SK-N-MC (cell line): ENCODE measurements around the gene IMMP2L.

Source experiments
- EZH2 ChIP-seq: fragments of 200-600 bp; sonication (generic); IDR thresholded peaks from one replicate; pipeline ENCODE4 v1.6.1; 2017; ENCODE audit warnings: antibody characterized with exemption
- FOXP2 ChIP-seq: optimal IDR thresholded peaks from 2 replicates; pipeline ENCODE3; 2011; ENCODE audit warnings: mild to moderate bottlenecking, moderate library complexity; ENCODE audit not compliant: insufficient read depth; ENCODE audit errors: extremely low read length, control extremely low read depth
- POLR2AphosphoS5 ChIP-seq: IDR thresholded peaks from 2 replicates; pipeline ENCODE4 v1.6.1; 2012; ENCODE audit warnings: mild to moderate bottlenecking, low read depth, low read length, borderline replicate concordance

DNA sequence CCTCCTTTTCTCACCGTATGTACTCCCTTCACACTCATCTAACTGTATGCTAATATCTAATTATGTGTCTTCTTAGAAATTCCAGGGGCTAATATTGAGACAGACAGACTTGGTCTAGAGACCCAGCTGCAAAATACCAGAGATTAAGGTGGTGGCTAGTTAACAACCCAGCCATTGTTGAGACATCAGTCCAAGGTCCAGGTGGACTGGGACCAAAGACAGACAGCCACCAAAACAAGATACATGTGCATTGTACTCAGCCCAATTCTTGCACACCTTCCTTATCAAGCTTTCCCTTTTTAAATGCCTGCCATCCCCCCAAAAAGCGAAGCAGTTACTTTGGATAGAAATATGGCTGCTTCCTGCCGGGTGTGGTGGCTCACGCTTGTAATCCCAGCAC, 514.7 kb downstream of the IMMP2L start:
- no peak for TF ChIP-seq EZH2
- no peak for TF ChIP-seq POLR2AphosphoS5
- no peak for TF ChIP-seq FOXP2
